Osteocyte (in vitro differentiated cells): ENCODE results near the gene RAVER2. TPM values are rescaled to one million over a fixed set of nuclear protein-coding genes. Genes with fewer than 3 reads are reported as not detected.

ENCODE experiments used
- DNase-seq: peaks from one replicate; pipeline ENCODE4 v3.0.0; 2021; ENCODE audit warnings: mixed read lengths; ENCODE audit not compliant: unreplicated experiment; ENCODE audit errors: extremely low spot score
- H3K27ac Mint-ChIP-seq: one replicate; pipeline ENCODE4 v1.8.0; 2021; ENCODE audit warnings: mild to moderate bottlenecking, mixed read lengths; ENCODE audit not compliant: unreplicated experiment
- H3K27me3 Mint-ChIP-seq: one replicate; pipeline ENCODE4 v1.8.0; 2021; ENCODE audit warnings: mixed read lengths; ENCODE audit not compliant: unreplicated experiment
- H3K36me3 Mint-ChIP-seq: one replicate; pipeline ENCODE4 v1.8.0; 2021; ENCODE audit warnings: mixed read lengths; ENCODE audit not compliant: unreplicated experiment
- H3K4me1 Mint-ChIP-seq: one replicate; pipeline ENCODE4 v1.8.0; 2021; ENCODE audit warnings: mixed read lengths; ENCODE audit not compliant: unreplicated experiment
- H3K4me3 Mint-ChIP-seq: one replicate; pipeline ENCODE4 v1.8.0; 2021; ENCODE audit warnings: mild to moderate bottlenecking, moderate library complexity, mixed read lengths; ENCODE audit not compliant: unreplicated experiment
- H3K9me3 Mint-ChIP-seq: one replicate; pipeline ENCODE4 v1.8.0; 2021; ENCODE audit warnings: mixed read lengths; ENCODE audit not compliant: unreplicated experiment
- CTCF ChIP-seq: fragments of 200-600 bp; sonication (generic); IDR thresholded peaks from 2 replicates; pipeline ENCODE4 v1.5.0; 2021; ENCODE audit warnings: antibody characterized with exemption, mild to moderate bottlenecking, moderate library complexity
- total RNA-seq: library from RNA; stranded (reverse); gene quantifications from 2 replicates; pipeline ENCODE4 v1.2.1, GENCODE V29; 2021

Gene RAVER2
- total RNA-seq, 1 donor from 2014 or later, result 7.3 TPM

GRCh38 chr1:64842224-64842623, 97.3 kb downstream of the RAVER2 start:
- H3K27me3 Mint-ChIP-seq, result no peaks in the 10 kb centered on the region
- no peak overlapping the region for H3K27ac Mint-ChIP-seq

GRCh38 chr1:64843675-64844074, 98.8 kb downstream of the RAVER2 start:
- Mint-ChIP-seq H3K4me3 (no peak overlapping the region), H3K36me3 (peaks cover 33% of the 10 kb centered on the region), H3K4me1 (peaks cover 16% of the 10 kb centered on the region), H3K27ac (no peak overlapping the region), H3K27me3 (no peaks in the 10 kb centered on the region), H3K9me3 (no peaks in the 10 kb centered on the region)
- TF ChIP-seq CTCF, result no peak
- DNase-seq, result no peak

More at GRCh38 chr1:64842224-64842623, 97.3 kb downstream of the RAVER2 start:
- H3K9me3 Mint-ChIP-seq, result no peaks in the 10 kb centered on the region
- peaks cover 46% of the 10 kb centered on the region for H3K36me3 Mint-ChIP-seq
- no peak for TF ChIP-seq CTCF
- no peak for DNase-seq
- H3K4me3 Mint-ChIP-seq, result no peak overlapping the region
- H3K4me1 Mint-ChIP-seq, result peaks cover 16% of the 10 kb centered on the region

GRCh38 chr1:64844175-64844574, 99.3 kb downstream of the RAVER2 start:
- DNase-seq, result no peak
- Mint-ChIP-seq H3K4me3 (no peak overlapping the region), H3K27me3 (no peaks in the 10 kb centered on the region), H3K27ac (no peak overlapping the region), H3K9me3 (no peaks in the 10 kb centered on the region), H3K36me3 (peaks cover 34% of the 10 kb centered on the region), H3K4me1 (peaks cover 16% of the 10 kb centered on the region)
- no peak for TF ChIP-seq CTCF

- H3K36me3 Mint-ChIP-seq, result peaks cover 36% of the 10 kb centered on the region
- H3K27me3 Mint-ChIP-seq, result no peaks in the 10 kb centered on the region
- H3K27ac Mint-ChIP-seq, result no peak overlapping the region
- TF ChIP-seq CTCF, result no peak
- no peaks in the 10 kb centered on the region for H3K9me3 Mint-ChIP-seq
- H3K4me3 Mint-ChIP-seq, result no peak overlapping the region
- no peak for DNase-seq
- peaks cover 16% of the 10 kb centered on the region for H3K4me1 Mint-ChIP-seq
Measured at GRCh38 chr1:64844609-64845008, 99.7 kb downstream of the RAVER2 start.

GRCh38 chr1:64845831-64846425, 101.1 kb downstream of the RAVER2 start:
- H3K4me3 Mint-ChIP-seq, result no peak overlapping the region
- peaks cover 16% of the 10 kb centered on the region for H3K4me1 Mint-ChIP-seq
- H3K27me3 Mint-ChIP-seq, result no peaks in the 10 kb centered on the region
- no peak for DNase-seq
- no peak for TF ChIP-seq CTCF
- H3K9me3 Mint-ChIP-seq, result no peaks in the 10 kb centered on the region
- no peak overlapping the region for H3K27ac Mint-ChIP-seq
- H3K36me3 Mint-ChIP-seq, result peaks cover 41% of the 10 kb centered on the region
